Neural progenitor cell (in vitro differentiated cells): ENCODE data around the gene SLC25A26. TPM values are rescaled to one million over a fixed set of nuclear protein-coding genes. Genes with fewer than 3 reads are reported as not detected.

Experiments
- DNase-seq: peaks from one replicate; pipeline ENCODE4 v3.0.0-alpha.2; 2016; ENCODE audit warnings: low spot score
- H2AFZ ChIP-seq: fragments of 200-600 bp; sonication (generic); replicated peaks from 2 replicates; pipeline ENCODE4 v1.6.1; 2016; ENCODE audit warnings: antibody characterized with exemption
- H3F3A ChIP-seq: fragments of 200-600 bp; sonication (generic); 2 replicates; pipeline ENCODE4 v1.6.1; 2016; ENCODE audit warnings: antibody characterized with exemption, low read depth
- H3K27ac ChIP-seq: fragments of 200-600 bp; sonication (generic); 2 replicates; pipeline ENCODE4 v1.5.1; 2016; ENCODE audit warnings: mild to moderate bottlenecking
- H3K27me3 ChIP-seq: fragments of 200-600 bp; sonication (generic); 2 replicates; pipeline ENCODE4 v1.6.1; 2016; ENCODE audit warnings: mild to moderate bottlenecking, moderate library complexity
- H3K36me3 ChIP-seq: fragments of 200-600 bp; sonication (generic); 2 replicates; pipeline ENCODE4 v1.5.1; 2016
- H3K4me1 ChIP-seq: fragments of 200-600 bp; sonication (generic); 2 replicates; pipeline ENCODE4 v1.6.1; 2016; ENCODE audit warnings: mixed run types
- H3K4me2 ChIP-seq: fragments of 200-600 bp; sonication (generic); 2 replicates; pipeline ENCODE4 v1.6.1; 2016
- H3K4me3 ChIP-seq: fragments of 200-600 bp; sonication (generic); 2 replicates; pipeline ENCODE4 v1.5.1; 2016
- H3K79me2 ChIP-seq: fragments of 200-600 bp; sonication (generic); 2 replicates; pipeline ENCODE4 v1.6.1; 2016; ENCODE audit warnings: low read depth
- H3K9ac ChIP-seq: fragments of 200-600 bp; sonication (generic); 2 replicates; pipeline ENCODE4 v1.6.1; 2016
- H3K9me3 ChIP-seq: fragments of 200-600 bp; sonication (generic); 2 replicates; pipeline ENCODE4 v1.5.1; 2016; ENCODE audit warnings: low read depth
- H4K20me1 ChIP-seq: fragments of 200-600 bp; sonication (generic); 2 replicates; pipeline ENCODE4 v1.6.1; 2016; ENCODE audit warnings: low read depth
- H3K27ac Mint-ChIP-seq: 3 replicates; pipeline ENCODE4 v1.8.0; 2021; ENCODE audit warnings: mixed read lengths
- H3K27me3 Mint-ChIP-seq: 2 replicates; pipeline ENCODE4 v1.8.0; 2022; ENCODE audit warnings: low read depth, mild to moderate bottlenecking, inconsistent platforms, moderate library complexity, mixed read lengths; ENCODE audit not compliant: insufficient read depth
- H3K36me3 Mint-ChIP-seq: 3 replicates; pipeline ENCODE4 v1.8.0; 2021; ENCODE audit warnings: mixed read lengths
- H3K4me1 Mint-ChIP-seq: 3 replicates; pipeline ENCODE4 v1.8.0; 2021; ENCODE audit warnings: mixed read lengths
- H3K4me3 Mint-ChIP-seq: 3 replicates; pipeline ENCODE4 v1.8.0; 2021; ENCODE audit warnings: mild to moderate bottlenecking, moderate library complexity, mixed read lengths
- H3K9me3 Mint-ChIP-seq: 3 replicates; pipeline ENCODE4 v1.8.0; 2020; ENCODE audit warnings: mixed read lengths
- EZH2 ChIP-seq: fragments of 200-600 bp; sonication (generic); IDR thresholded peaks from 2 replicates; pipeline ENCODE4 v1.6.1; 2017; ENCODE audit warnings: antibody characterized with exemption, mild to moderate bottlenecking, moderate library complexity
- EZH2phosphoT487 ChIP-seq: fragments of 200-600 bp; sonication (generic); IDR thresholded peaks from 2 replicates; pipeline ENCODE4 v1.6.1; 2017; ENCODE audit warnings: antibody characterized with exemption
- total RNA-seq: library from RNA; depleted of rRNA; stranded (reverse); fragments of >200 nt; gene quantifications from 2 replicates; pipeline ENCODE4 v1.2.3, GENCODE V29; 2015; ENCODE audit warnings: low replicate concordance
- TF ChIP-seq, protein P1 (sequence below): fragments of 200-600 bp; sonication (generic); IDR thresholded peaks from 2 replicates; pipeline ENCODE4 v1.5.1; 2017; ENCODE audit warnings: antibody characterized with exemption, mild to moderate bottlenecking

The SLC25A26 gene
- total RNA-seq, 1 donor from 2014 or later: 17.0 TPM

DNA sequence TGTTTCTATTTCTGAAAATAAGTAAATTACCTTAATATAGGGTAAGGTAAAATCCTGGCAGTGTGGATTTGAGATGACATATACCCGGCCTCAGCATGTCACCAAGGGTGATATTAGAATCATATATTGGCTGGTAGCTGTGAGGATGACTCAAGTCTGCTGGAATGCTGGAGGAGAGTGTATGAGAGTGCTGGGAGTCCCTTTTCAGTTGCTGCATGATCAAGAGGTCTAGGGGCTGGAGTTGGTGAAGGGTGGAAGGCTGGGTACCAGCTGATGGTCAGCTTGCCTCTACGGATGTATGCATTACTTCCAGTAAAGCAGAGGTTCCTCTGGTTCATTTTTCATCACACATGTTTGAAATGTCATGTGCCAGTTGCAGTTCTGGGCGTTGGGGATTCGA, 40.6 kb downstream of the SLC25A26 start:
- no peak overlapping the region for H3K9ac ChIP-seq
- H3K4me1 Mint-ChIP-seq: no peaks in the 10 kb centered on the region
- H3K9me3 ChIP-seq: no peaks in the 10 kb centered on the region
- H3F3A ChIP-seq: no peaks in the 10 kb centered on the region
- no peaks in the 10 kb centered on the region for H4K20me1 ChIP-seq
- no peak for DNase-seq
- H3K4me3 ChIP-seq: no peak overlapping the region
- H3K36me3 ChIP-seq: no peaks in the 10 kb centered on the region
- TF ChIP-seq EZH2phosphoT487: no peak
- TF ChIP-seq, protein P1, sequence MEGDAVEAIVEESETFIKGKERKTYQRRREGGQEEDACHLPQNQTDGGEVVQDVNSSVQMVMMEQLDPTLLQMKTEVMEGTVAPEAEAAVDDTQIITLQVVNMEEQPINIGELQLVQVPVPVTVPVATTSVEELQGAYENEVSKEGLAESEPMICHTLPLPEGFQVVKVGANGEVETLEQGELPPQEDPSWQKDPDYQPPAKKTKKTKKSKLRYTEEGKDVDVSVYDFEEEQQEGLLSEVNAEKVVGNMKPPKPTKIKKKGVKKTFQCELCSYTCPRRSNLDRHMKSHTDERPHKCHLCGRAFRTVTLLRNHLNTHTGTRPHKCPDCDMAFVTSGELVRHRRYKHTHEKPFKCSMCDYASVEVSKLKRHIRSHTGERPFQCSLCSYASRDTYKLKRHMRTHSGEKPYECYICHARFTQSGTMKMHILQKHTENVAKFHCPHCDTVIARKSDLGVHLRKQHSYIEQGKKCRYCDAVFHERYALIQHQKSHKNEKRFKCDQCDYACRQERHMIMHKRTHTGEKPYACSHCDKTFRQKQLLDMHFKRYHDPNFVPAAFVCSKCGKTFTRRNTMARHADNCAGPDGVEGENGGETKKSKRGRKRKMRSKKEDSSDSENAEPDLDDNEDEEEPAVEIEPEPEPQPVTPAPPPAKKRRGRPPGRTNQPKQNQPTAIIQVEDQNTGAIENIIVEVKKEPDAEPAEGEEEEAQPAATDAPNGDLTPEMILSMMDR: no peak
- no peak overlapping the region for H3K4me3 Mint-ChIP-seq
- H3K27ac ChIP-seq: no peak overlapping the region
- H3K27me3 ChIP-seq: no peaks in the 10 kb centered on the region
- H2AFZ ChIP-seq: no peak overlapping the region
- H3K4me2 ChIP-seq: no peak overlapping the region
- peaks cover 4% of the 10 kb centered on the region for H3K27me3 Mint-ChIP-seq
- no peak overlapping the region for H3K27ac Mint-ChIP-seq
- H3K36me3 Mint-ChIP-seq: peaks cover 7% of the 10 kb centered on the region
- H3K9me3 Mint-ChIP-seq: peaks cover 2% of the 10 kb centered on the region
- no peaks in the 10 kb centered on the region for H3K79me2 ChIP-seq
- H3K4me1 ChIP-seq: no peaks in the 10 kb centered on the region

GRCh38 chr3:66265649-66266048, 44.8 kb downstream of the SLC25A26 start:
- H3K4me1 Mint-ChIP-seq: peaks cover 3% of the 10 kb centered on the region
- Histone ChIP-seq H3K27me3 (no peaks in the 10 kb centered on the region), H3K4me2 (no peak overlapping the region), H2AFZ (no peak overlapping the region), H3K9me3 (no peaks in the 10 kb centered on the region), H3K9ac (no peak overlapping the region), H3K79me2 (no peaks in the 10 kb centered on the region), H4K20me1 (no peaks in the 10 kb centered on the region), H3K4me1 (no peaks in the 10 kb centered on the region), H3F3A (no peaks in the 10 kb centered on the region), H3K36me3 (peaks cover 3% of the 10 kb centered on the region), H3K4me3 (no peak overlapping the region), H3K27ac (no peak overlapping the region)
- H3K9me3 Mint-ChIP-seq: no peaks in the 10 kb centered on the region
- H3K4me3 Mint-ChIP-seq: no peak overlapping the region
- H3K27ac Mint-ChIP-seq: no peak overlapping the region
- H3K36me3 Mint-ChIP-seq: peaks cover 8% of the 10 kb centered on the region
- no peak for DNase-seq
- no peak for TF ChIP-seq EZH2phosphoT487
- TF ChIP-seq, protein P1: no peak
- TF ChIP-seq EZH2: no peak
- H3K27me3 Mint-ChIP-seq: peaks cover 4% of the 10 kb centered on the region

DNA sequence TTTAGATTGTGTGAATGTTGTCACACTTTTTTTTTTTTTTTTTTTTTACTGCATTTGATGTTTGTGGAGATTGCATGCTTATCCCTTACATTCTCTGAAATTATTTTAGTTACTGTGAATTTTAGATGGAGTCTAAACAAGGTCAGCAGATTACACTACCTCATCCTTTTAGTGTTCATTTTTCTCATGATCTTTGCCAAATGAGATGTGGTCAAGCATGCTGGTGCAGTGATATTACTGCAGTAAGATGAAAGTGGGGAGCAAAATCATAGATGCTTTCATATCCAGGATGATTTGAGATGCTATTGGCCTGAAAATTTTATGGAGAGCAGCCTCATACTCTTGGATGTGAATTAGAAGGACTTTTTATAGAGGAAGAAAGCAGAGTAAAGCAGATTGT, 45.8 kb downstream of the SLC25A26 start:
- Histone ChIP-seq H3K27ac (no peak overlapping the region), H3K36me3 (peaks cover 4% of the 10 kb centered on the region), H3F3A (no peaks in the 10 kb centered on the region), H2AFZ (no peak overlapping the region), H3K27me3 (no peaks in the 10 kb centered on the region), H3K4me2 (no peak overlapping the region), H3K4me3 (no peak overlapping the region), H3K79me2 (no peaks in the 10 kb centered on the region), H3K4me1 (no peaks in the 10 kb centered on the region), H3K9ac (no peak overlapping the region), H4K20me1 (no peaks in the 10 kb centered on the region), H3K9me3 (no peaks in the 10 kb centered on the region)
- H3K27me3 Mint-ChIP-seq: peaks cover 1% of the 10 kb centered on the region
- TF ChIP-seq EZH2 (no peak), EZH2phosphoT487 (no peak)
- TF ChIP-seq, protein P1: no peak
- H3K9me3 Mint-ChIP-seq: no peaks in the 10 kb centered on the region
- H3K36me3 Mint-ChIP-seq: peaks cover 6% of the 10 kb centered on the region
- no peak overlapping the region for H3K27ac Mint-ChIP-seq
- no peak overlapping the region for H3K4me3 Mint-ChIP-seq
- DNase-seq: no peak
- H3K4me1 Mint-ChIP-seq: peaks cover 3% of the 10 kb centered on the region

DNA sequence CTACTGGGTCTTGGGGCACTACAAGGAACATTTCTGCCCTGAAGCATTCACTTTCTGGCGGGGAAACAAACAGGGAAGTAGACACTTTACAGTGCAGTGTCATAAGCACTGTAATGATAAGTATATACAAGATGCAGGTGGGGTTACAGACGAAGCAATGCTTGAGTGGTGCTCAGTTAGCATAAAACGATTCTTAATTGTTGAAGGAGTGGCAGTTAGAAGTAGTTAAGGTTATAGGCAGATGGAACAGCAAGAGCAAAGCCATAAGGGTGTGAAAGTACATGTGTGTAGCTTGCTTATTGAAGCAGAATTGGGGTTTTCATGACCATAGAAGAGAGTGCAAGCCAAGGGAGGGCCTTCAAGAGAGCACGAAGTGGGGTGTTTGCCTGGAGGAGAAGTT, 46.2 kb downstream of the SLC25A26 start:
- peaks cover 3% of the 10 kb centered on the region for H3K4me1 Mint-ChIP-seq
- no peaks in the 10 kb centered on the region for H3K4me1 ChIP-seq
- no peaks in the 10 kb centered on the region for H3K27me3 Mint-ChIP-seq
- no peak overlapping the region for H3K4me2 ChIP-seq
- H2AFZ ChIP-seq: no peak overlapping the region
- no peaks in the 10 kb centered on the region for H3K9me3 ChIP-seq
- DNase-seq: no peak
- no peaks in the 10 kb centered on the region for H4K20me1 ChIP-seq
- H3K36me3 Mint-ChIP-seq: peaks cover 6% of the 10 kb centered on the region
- no peak overlapping the region for H3K4me3 Mint-ChIP-seq
- no peak overlapping the region for H3K27ac ChIP-seq
- H3F3A ChIP-seq: no peaks in the 10 kb centered on the region
- no peak for TF ChIP-seq EZH2
- no peak for TF ChIP-seq EZH2phosphoT487
- TF ChIP-seq, protein P1: no peak
- H3K4me3 ChIP-seq: no peak overlapping the region
- peaks cover 4% of the 10 kb centered on the region for H3K36me3 ChIP-seq
- H3K9me3 Mint-ChIP-seq: no peaks in the 10 kb centered on the region
- no peaks in the 10 kb centered on the region for H3K79me2 ChIP-seq
- no peaks in the 10 kb centered on the region for H3K27me3 ChIP-seq
- H3K9ac ChIP-seq: no peak overlapping the region
- no peak overlapping the region for H3K27ac Mint-ChIP-seq
